Stimulated activated CD4-positive, alpha-beta T cell treated with anti-CD3 and anti-CD28 coated beads, Interleukin-2, amount 100 ng/mL, for 4 hours (primary cell): ENCODE results near the gene TET2.
"Not testable (repeated sequence)": the region's sequence is repeated elsewhere in the genome, so short reads cannot be mapped to it uniquely, and the experiment has no call there.

Source experiments
- DNase-seq: peaks from one replicate; pipeline ENCODE4 v3.0.0-alpha.2; 2020; ENCODE audit warnings: low read depth

TET2 gene

DNA sequence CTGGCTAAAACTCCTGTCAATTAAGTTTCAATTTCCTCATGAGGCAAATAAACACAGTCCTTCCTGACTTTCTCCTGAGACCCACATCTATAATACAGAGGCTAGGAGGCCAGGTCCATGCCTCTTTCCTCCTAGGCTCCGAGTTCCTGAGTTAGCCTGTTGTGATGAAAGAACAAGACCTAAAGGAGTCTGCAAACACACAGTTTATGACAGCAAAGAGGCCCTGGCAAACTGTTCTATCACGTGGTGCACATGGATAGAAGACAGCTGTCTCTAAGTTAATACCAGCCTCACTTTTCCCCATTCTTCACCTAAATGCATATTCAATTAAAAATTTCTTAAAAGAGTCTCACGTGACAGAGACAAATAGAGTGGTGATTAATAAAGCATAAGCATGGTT, 145.2 kb downstream of the TET2 start:
- DNase-seq = no peak

DNA sequence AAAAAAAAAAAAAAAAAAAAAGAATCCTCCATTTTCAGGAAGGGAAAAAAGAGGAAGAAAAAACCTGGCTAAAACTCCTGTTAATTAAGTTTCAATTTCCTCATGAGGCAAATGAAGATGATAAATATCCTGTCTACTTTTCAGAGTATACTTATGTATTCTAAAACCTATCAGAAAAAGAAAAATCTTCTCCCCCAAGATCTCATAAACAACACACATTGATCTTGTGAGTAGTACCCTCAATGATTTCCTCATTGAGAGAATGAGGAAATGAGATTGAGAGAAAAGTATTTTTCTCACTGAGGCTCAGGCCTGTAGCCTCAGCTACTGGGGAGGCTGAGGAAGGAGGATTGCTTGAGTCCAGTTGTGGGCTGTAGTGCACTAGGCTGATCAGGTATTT, 146.7 kb downstream of the TET2 start:
- DNase-seq = no peak

DNA sequence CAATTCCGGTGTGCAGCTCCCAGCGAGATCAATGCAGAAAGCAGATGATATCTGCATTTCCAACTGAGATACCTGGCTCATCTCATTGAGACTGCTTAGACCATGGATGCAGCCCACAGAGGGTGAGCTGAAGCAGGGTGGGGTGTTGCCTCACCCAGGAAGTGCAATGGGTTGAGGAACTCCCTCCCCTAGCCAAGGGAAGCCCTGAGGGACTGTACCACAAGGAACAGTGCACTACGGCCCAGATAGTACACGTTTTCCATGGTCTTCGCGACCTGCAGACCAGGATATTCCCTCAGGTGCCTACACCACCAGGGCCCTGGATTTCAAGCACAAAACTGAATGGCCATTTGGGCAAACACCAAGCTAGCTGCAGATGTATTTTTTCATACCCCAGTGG, 150.0 kb downstream of the TET2 start:
- no peak for DNase-seq

GRCh38 chr4:105299027-105299426, 152.4 kb downstream of the TET2 start:
- DNase-seq = not testable (repeated sequence)

- DNase-seq = no peak
Observed at GRCh38 chr4:105304085-105304484, 157.4 kb downstream of the TET2 start.

GRCh38 chr4:105305019-105305836, 158.6 kb downstream of the TET2 start:
- no peak for DNase-seq

DNA sequence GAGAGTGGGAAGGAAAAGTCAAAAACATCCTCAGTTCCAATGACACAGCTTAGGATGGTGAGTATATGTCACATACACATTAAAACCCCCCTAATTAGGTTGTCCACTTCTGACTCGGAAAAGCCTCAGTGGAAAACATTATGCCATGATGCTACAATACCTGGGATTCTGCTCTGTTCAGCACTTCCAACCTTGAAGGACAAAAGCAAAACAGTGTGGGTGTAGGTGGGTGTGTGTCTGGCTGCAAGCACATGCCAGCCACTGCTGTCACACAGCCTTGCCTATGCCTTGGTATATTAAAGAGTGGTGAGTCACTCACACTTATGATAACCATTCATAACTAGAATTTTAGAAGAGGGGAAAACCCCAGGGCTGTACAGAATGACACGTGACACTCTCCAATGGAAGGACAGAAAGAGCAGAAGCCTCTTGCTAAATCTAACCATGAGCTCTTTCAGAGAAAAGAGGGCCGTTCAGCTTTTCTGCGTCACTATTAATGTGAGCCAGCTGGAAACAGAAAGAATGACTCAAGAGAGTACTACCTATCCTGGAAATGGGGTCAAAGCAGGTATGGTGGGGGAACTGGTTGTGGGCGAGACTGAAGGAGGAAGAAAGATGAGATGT, 159.6 kb downstream of the TET2 start:
- DNase-seq = peak; percentile 40

DNA sequence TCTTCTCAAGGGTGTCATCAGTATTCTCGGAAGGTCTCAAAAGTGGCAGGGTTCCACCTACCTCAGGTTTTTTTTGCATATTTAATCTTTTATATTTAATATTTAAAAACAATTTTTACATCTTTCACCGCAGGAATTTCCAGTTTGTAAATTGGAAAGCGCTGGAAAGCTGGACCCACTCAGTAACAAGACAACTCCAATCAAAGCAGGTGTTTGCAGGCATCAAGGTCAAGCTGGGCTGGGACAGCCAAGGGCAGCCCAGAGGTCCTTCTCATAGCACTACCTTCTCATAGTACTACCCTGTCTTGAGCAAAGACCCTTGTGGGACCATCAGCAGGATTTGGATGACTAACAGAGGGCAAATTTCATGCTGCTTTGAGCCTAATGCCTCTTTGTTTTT, 160.1 kb downstream of the TET2 start:
- DNase-seq = no peak

DNA sequence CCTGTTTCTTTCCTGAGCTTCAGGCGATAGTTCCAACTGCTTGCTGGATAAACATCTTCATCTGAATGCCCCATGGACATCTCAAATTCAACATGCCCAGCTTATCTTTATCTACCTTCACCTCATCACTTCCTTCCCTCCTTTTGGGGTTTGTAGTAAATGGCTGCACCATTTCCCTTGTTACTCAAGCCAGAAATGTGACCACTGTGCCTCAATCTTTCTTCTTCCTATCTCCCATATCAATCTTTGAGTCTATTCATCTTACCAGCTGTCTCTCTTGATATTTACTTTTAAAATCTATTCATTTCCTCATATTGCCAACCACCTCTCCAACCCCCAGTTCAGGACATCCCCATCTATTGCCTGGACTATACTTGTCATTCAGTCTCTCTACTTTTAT, 171.8 kb downstream of the TET2 start:
- DNase-seq = no peak

DNA sequence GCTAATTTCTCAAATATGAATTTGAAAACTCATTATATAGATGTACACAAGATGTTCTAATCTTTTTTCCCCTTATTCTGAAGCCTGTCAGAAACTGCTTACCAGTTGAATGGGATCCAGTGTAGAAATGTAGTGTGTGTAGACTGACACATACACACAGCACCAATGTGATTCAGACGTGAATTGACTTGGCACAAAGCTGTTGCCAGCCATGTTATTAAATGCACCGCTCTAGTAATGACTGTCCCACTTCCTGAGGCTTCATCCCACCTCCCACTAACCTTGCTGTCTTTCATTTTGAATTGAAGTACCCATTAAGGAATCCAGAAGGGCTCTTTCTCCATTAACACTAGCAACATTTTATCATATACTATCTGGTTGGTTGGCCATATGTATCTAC, 180.5 kb downstream of the TET2 start:
- DNase-seq = no peak

DNA sequence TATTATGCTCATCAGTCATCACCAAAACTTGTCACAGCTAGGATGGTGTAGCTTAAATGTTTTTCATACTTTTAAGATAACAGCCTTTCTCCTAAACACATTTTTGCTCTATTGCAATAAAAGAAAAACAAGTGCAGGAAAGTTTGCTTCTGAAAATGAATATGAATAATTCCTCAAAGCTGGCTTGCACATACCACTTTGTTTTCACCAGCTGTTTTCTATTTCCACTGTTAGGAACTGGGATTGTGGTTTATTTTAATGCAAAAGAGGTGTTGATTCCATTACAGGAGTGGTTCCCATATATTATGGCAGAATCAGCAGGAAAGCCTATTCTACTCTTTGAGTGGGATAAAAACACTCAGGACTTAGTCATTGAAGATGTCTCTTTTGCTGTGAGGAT, 181.3 kb downstream of the TET2 start:
- no peak for DNase-seq

DNA sequence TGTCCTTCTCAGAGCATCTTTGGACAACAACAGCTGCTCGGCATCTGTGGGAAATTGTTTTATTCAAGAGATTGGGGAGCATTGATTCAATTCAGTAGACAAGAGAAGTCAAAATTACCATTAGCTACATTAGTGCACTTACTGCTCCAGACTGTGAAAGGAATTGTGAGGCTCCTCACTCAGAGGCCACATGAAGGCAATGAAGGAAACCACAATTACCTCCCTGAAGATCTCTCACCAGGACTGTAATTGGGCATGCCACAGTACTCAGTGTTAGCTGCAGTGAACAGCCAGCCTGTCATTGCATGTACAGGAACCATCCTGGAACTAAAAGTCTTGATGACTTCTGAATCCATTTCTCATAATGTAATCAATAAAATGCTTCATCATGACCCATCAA, 182.4 kb downstream of the TET2 start:
- DNase-seq = no peak
